ENCODE data around the gene MPND.

Gene MPND

GRCh38 chr19:4366666-4367335, 23.4 kb downstream of the MPND start:
- no peak for DNase-seq (ENCODE audit: low spot score)

GRCh38 chr19:4367336-4367723, 24.0 kb downstream of the MPND start:
- no peak for DNase-seq (ENCODE audit: low spot score)

- no peak for DNase-seq (ENCODE audit: low spot score)
Measured at GRCh38 chr19:4367781-4368127, 24.4 kb downstream of the MPND start.

- no peak for DNase-seq (ENCODE audit: low spot score)
Measured at GRCh38 chr19:4368128-4368820, 24.9 kb downstream of the MPND start.

- peak; percentile 28 for DNase-seq (ENCODE audit: low spot score)
Measured at GRCh38 chr19:4369109-4369887, 25.9 kb downstream of the MPND start.

GRCh38 chr19:4369888-4370260, 26.5 kb downstream of the MPND start:
- DNase-seq (ENCODE audit: low spot score), result peak; percentile 47

- DNase-seq (ENCODE audit: low spot score), result no peak
Measured at GRCh38 chr19:4370418-4371041, 27.2 kb downstream of the MPND start.

GRCh38 chr19:4371247-4372164, 28.1 kb downstream of the MPND start:
- DNase-seq (ENCODE audit: low spot score), result no peak

GRCh38 chr19:4372165-4373012, 29.0 kb downstream of the MPND start:
- DNase-seq (ENCODE audit: low spot score), result no peak

- DNase-seq (ENCODE audit: low spot score), result no peak
Measured at GRCh38 chr19:4373013-4373367, 29.6 kb downstream of the MPND start.

- DNase-seq (ENCODE audit: low spot score), result peak; percentile 54
Measured at GRCh38 chr19:4373601-4374497, 30.5 kb downstream of the MPND start.

- DNase-seq (ENCODE audit: low spot score), result peak; percentile 90
Measured at GRCh38 chr19:4374498-4375163, 31.3 kb downstream of the MPND start.

GRCh38 chr19:4375164-4376027, 32.0 kb downstream of the MPND start:
- DNase-seq (ENCODE audit: low spot score), result peak; percentile 62

GRCh38 chr19:4376028-4376670, 32.8 kb downstream of the MPND start:
- DNase-seq (ENCODE audit: low spot score), result no peak

GRCh38 chr19:4376671-4376990, 33.3 kb downstream of the MPND start:
- no peak for DNase-seq (ENCODE audit: low spot score)

GRCh38 chr19:4376991-4377781, 33.8 kb downstream of the MPND start:
- DNase-seq (ENCODE audit: low spot score), result no peak

GRCh38 chr19:4378886-4379285, 35.5 kb downstream of the MPND start:
- no peak for DNase-seq (ENCODE audit: low spot score)

Measured in AG08395 (cell line).